Medulla oblongata (tissue), 1 donor: Measurements from ENCODE around the gene UGGT1.
"Not testable (repeated sequence)": the region's sequence is repeated elsewhere in the genome, so short reads cannot be mapped to it uniquely, and the experiment has no call there.

Source experiments
- DNase-seq: peaks from one replicate; pipeline ENCODE4 v3.0.0-alpha.2; 2015; ENCODE audit errors: extremely low spot score

The UGGT1 gene

GRCh38 chr2:128177315-128177714 lies 86.3 kb downstream of the UGGT1 start:
- DNase-seq = no peak

GRCh38 chr2:128178149-128178649 lies 87.2 kb downstream of the UGGT1 start:
- no peak for DNase-seq

GRCh38 chr2:128178650-128179460 lies 87.9 kb downstream of the UGGT1 start:
- peak; percentile 90 for DNase-seq

- no peak for DNase-seq
These were observed 88.4 kb downstream of the UGGT1 start for GRCh38 chr2:128179461-128179755.

GRCh38 chr2:128180031-128180430 lies 89.0 kb downstream of the UGGT1 start:
- DNase-seq = no peak

GRCh38 chr2:128185576-128185975 lies 94.6 kb downstream of the UGGT1 start:
- no peak for DNase-seq

GRCh38 chr2:128187032-128187654 lies 96.1 kb downstream of the UGGT1 start:
- DNase-seq = peak; percentile 57

- DNase-seq = no peak
These were observed 104.5 kb downstream of the UGGT1 start for GRCh38 chr2:128195435-128195984.

- DNase-seq = no peak
These were observed 105.0 kb downstream of the UGGT1 start for GRCh38 chr2:128196026-128196425.

GRCh38 chr2:128196471-128196931 lies 105.5 kb downstream of the UGGT1 start:
- DNase-seq = peak; percentile 56

GRCh38 chr2:128197059-128197458 lies 106.1 kb downstream of the UGGT1 start:
- no peak for DNase-seq

- no peak for DNase-seq
These were observed 107.7 kb downstream of the UGGT1 start for GRCh38 chr2:128198656-128199055.

GRCh38 chr2:128199141-128199540 lies 108.1 kb downstream of the UGGT1 start:
- DNase-seq = no peak

- no peak for DNase-seq
These were observed 111.8 kb downstream of the UGGT1 start for GRCh38 chr2:128202791-128203190.

GRCh38 chr2:128206245-128206644 lies 115.2 kb downstream of the UGGT1 start:
- no peak for DNase-seq

GRCh38 chr2:128208023-128208422 lies 117.0 kb downstream of the UGGT1 start:
- no peak for DNase-seq

- not testable (repeated sequence) for DNase-seq
These were observed 117.8 kb downstream of the UGGT1 start for GRCh38 chr2:128208631-128209324.

- no peak for DNase-seq
These were observed 123.3 kb downstream of the UGGT1 start for GRCh38 chr2:128214251-128214650.

- DNase-seq = no peak
These were observed 124.0 kb downstream of the UGGT1 start for GRCh38 chr2:128214866-128215460.

GRCh38 chr2:128215897-128216642 lies 125.1 kb downstream of the UGGT1 start:
- DNase-seq = no peak

GRCh38 chr2:128217671-128218070 lies 126.7 kb downstream of the UGGT1 start:
- DNase-seq = no peak
